K562 (cell line): ENCODE data around the gene PSORS1C1. TPM values are rescaled to one million over a fixed set of nuclear protein-coding genes. Genes with fewer than 3 reads are reported as not detected.

Experiments
- ATAC-seq: fragments of 200-7000 bp; cut with Tn5 transposase; 3 replicates; pipeline ENCODE4 v1.9.1; 2020; ENCODE audit warnings: moderate library complexity
- BruUV-seq: library from RNA; stranded (reverse); fragments of 400-500 nt; replicated peaks from 2 replicates; lab custom pipeline; 2021; lab: Mats Ljungman, UMichigan
- CTCF ChIA-PET: fragments of 300-600 bp; formaldehyde crosslinking; extraction: SDS; loops from one replicate; lab custom pipeline; 2021; ENCODE audit warnings: low intra/inter-chr PET ratio; lab: Yijun Ruan, JAX
- POLR2A ChIA-PET: fragments of 300-600, 350-650 bp; sonication (Branson Sonifier 250); formaldehyde crosslinking; extraction: SDS; loops from one replicate; lab custom pipeline; 2021; ENCODE audit warnings: antibody characterized with exemption, inconsistent platforms; lab: Yijun Ruan, JAX
- DNase-seq, 4 experiments: peaks; one replicate each; pipeline versions ENCODE4 v3.0.0 to v3.0.0-alpha.2; 2011 to 2018; ENCODE audit warnings: low spot score in 3 of 4, mixed read lengths in 3 of 4; ENCODE audit errors: extremely low read depth in 1 of 4
- FAIRE-seq: peaks from 2 replicates; lab custom pipeline; 2011; peaks lifted over from hg19 to GRCh38; lab: Jason Lieb, UNC
- H2AFZ ChIP-seq: 2 replicates; pipeline ENCODE4 v1.6.0; 2011; ENCODE audit warnings: low read depth, low read length, control low read depth, inconsistent platforms
- H3K27ac ChIP-seq: fragments of 200-600 bp; 3 replicates; pipeline ENCODE4 v1.8.0; 2011; ENCODE audit warnings: low read depth, mild to moderate bottlenecking, control low read depth, inconsistent platforms, low read length, moderate library complexity, mixed read lengths; ENCODE audit errors: extremely low read depth
- H3K27me3 ChIP-seq, 2 experiments: fragments of 300-600 bp in 1 of 2; 2 replicates in 1 of 2; 3 replicates in 1 of 2; pipeline versions ENCODE4 v1.6.0 to v1.8.0; 2011; ENCODE audit warnings: inconsistent platforms in 2 of 2, low read length in 2 of 2, mild to moderate bottlenecking in 1 of 2, mixed read lengths in 1 of 2, moderate library complexity in 1 of 2; ENCODE audit not compliant: control insufficient read depth in 2 of 2, insufficient read depth in 2 of 2
- H3K36me3 ChIP-seq: fragments of 300-600 bp; 3 replicates; pipeline ENCODE4 v1.8.0; 2011; ENCODE audit warnings: mild to moderate bottlenecking, low read length, inconsistent platforms; ENCODE audit not compliant: control insufficient read depth, insufficient read depth
- H3K4me1 ChIP-seq, 2 experiments: fragments of 200-600 bp in 1 of 2; replicated peaks in 1 of 2; 2 replicates in 1 of 2; 3 replicates in 1 of 2; pipeline versions ENCODE4 v1.5.1 to v1.8.0; 2011; ENCODE audit warnings: inconsistent platforms in 2 of 2, low read length in 2 of 2, mild to moderate bottlenecking in 1 of 2, mixed read lengths in 1 of 2, moderate library complexity in 1 of 2; ENCODE audit not compliant: control insufficient read depth in 2 of 2, insufficient read depth in 2 of 2
- H3K4me2 ChIP-seq: 2 replicates; pipeline ENCODE4 v1.6.1; 2011; ENCODE audit warnings: low read length, control low read depth, inconsistent platforms, mixed read lengths; ENCODE audit not compliant: insufficient read depth
- H3K4me3 ChIP-seq: fragments of 200-600 bp; sonication (generic), shearing (Covaris generic); 2 replicates; pipeline ENCODE4 v1.5.1; 2016; ENCODE audit warnings: control low read depth, inconsistent platforms
- H3K79me2 ChIP-seq: fragments of 200-600 bp; 3 replicates; pipeline ENCODE4 v1.8.0; 2011; ENCODE audit warnings: low read length, inconsistent platforms; ENCODE audit not compliant: control insufficient read depth, insufficient read depth
- H3K9ac ChIP-seq, 2 experiments: 2 replicates each; pipeline versions ENCODE4 v1.6.0 to v1.6.1; 2011; ENCODE audit warnings: low read depth in 2 of 2, low read length in 2 of 2, control low read depth in 1 of 2, inconsistent platforms in 1 of 2, mild to moderate bottlenecking in 1 of 2, mixed read lengths in 1 of 2; ENCODE audit not compliant: insufficient read depth in 1 of 2
- H3K9me1 ChIP-seq: one replicate; pipeline ENCODE4 v1.6.0; 2011; ENCODE audit warnings: inconsistent platforms, mild to moderate bottlenecking, low read length, moderate library complexity; ENCODE audit not compliant: control insufficient read depth, insufficient read depth
- H3K9me3 ChIP-seq: replicated peaks from 2 replicates; pipeline ENCODE4 v1.5.1; 2011; ENCODE audit warnings: low read depth, low read length, inconsistent platforms; ENCODE audit not compliant: control insufficient read depth, insufficient read depth
- H4K20me1 ChIP-seq: replicated peaks from 2 replicates; pipeline ENCODE4 v1.6.1; 2011; ENCODE audit warnings: low read length, inconsistent platforms, mixed read lengths; ENCODE audit not compliant: control insufficient read depth, insufficient read depth
- CBFB ChIP-seq: sonication (generic); formaldehyde crosslinking; IDR thresholded peaks from 2 replicates; pipeline ENCODE4 v1.4.0; 2020; ENCODE audit warnings: mild to moderate bottlenecking, missing genetic modification reagents
- CREM ChIP-seq: IDR thresholded peaks from 2 replicates; pipeline ENCODE4 v1.6.1; 2014; ENCODE audit warnings: antibody characterized with exemption, low read depth
- E2F4 ChIP-seq: sonication (generic); formaldehyde crosslinking; IDR thresholded peaks from 2 replicates; pipeline ENCODE4 v1.8.0; 2022; ENCODE audit warnings: mild to moderate bottlenecking, low read depth, missing genetic modification reagents
- ESRRA ChIP-seq: fragments of 450-650 bp; IDR thresholded peaks from 2 replicates; pipeline ENCODE4 v1.6.1; 2014; ENCODE audit warnings: low read depth, mild to moderate bottlenecking, moderate library complexity, borderline replicate concordance
- HDAC2 ChIP-seq: fragments of 450-650 bp; IDR thresholded peaks from 2 replicates; pipeline ENCODE4 v1.6.1; 2016; ENCODE audit warnings: mild to moderate bottlenecking
- JUN ChIP-seq, 2 experiments: sonication (generic) in 1 of 2; formaldehyde crosslinking in 1 of 2; IDR thresholded peaks; 2 replicates each; pipeline versions ENCODE4 v1.6.1 to v1.8.0; 2012 to 2022; ENCODE audit warnings: borderline replicate concordance in 2 of 2, mild to moderate bottlenecking in 2 of 2, improper control_type of control experiment in 1 of 2, low read depth in 1 of 2, low read length in 1 of 2, missing genetic modification reagents in 1 of 2
- KLF13 ChIP-seq: fragments of 450-650 bp; IDR thresholded peaks from 2 replicates; pipeline ENCODE4 v1.6.1; 2016; ENCODE audit warnings: missing genetic modification characterization, low read depth, mild to moderate bottlenecking, missing compliant biosample characterization, moderate library complexity, borderline replicate concordance
- MEF2D ChIP-seq: conservative IDR thresholded peaks from 2 replicates; pipeline ENCODE4 v1.6.1; 2016; ENCODE audit warnings: low read depth, missing genetic modification characterization, missing compliant biosample characterization
- NUFIP1 ChIP-seq: fragments of 450-650 bp; IDR thresholded peaks from 2 replicates; pipeline ENCODE4 v1.6.1; 2018; ENCODE audit not compliant: partially characterized antibody
- PHF20 ChIP-seq: fragments of 450-650 bp; IDR thresholded peaks from 2 replicates; pipeline ENCODE4 v1.6.1; 2018; ENCODE audit not compliant: partially characterized antibody
- RBM25 ChIP-seq: fragments of 200-400 bp; formaldehyde crosslinking; IDR thresholded peaks from 2 replicates; pipeline ENCODE4 v1.6.1; 2018; ENCODE audit warnings: low read length, low read depth, moderate library complexity; ENCODE audit not compliant: severe bottlenecking
- SMARCA5 ChIP-seq: fragments of 450-650 bp; IDR thresholded peaks from 2 replicates; pipeline ENCODE4 v1.6.1; 2016
- SMARCB1 ChIP-seq: IDR thresholded peaks from 2 replicates; pipeline ENCODE4 v1.6.1; 2011; ENCODE audit warnings: improper control_type of control experiment, low read depth; ENCODE audit not compliant: insufficient read length
- ZEB2 ChIP-seq: fragments of 450-650 bp; IDR thresholded peaks from 2 replicates; pipeline ENCODE4 v1.6.1; 2016
- ZHX1 ChIP-seq: fragments of 150-350 bp; conservative IDR thresholded peaks from 2 replicates; pipeline ENCODE4 v1.6.1; 2014; ENCODE audit warnings: low read length
- ZNF57 ChIP-seq: fragments of 450-650 bp; formaldehyde crosslinking; IDR thresholded peaks from 2 replicates; pipeline ENCODE4 v1.4.0; 2020; ENCODE audit warnings: mild to moderate bottlenecking, moderate library complexity
- ZNF583 ChIP-seq: fragments of 250-450 bp; sonication (Bioruptor Pico); IDR thresholded peaks from 2 replicates; pipeline ENCODE4 v1.4.0; 2020
- ZNF589 ChIP-seq: fragments of 200-800 bp; sonication (Bioruptor generic); IDR thresholded peaks from 2 replicates; pipeline ENCODE4 v1.6.1; 2016; ENCODE audit warnings: low read depth, missing genetic modification characterization, missing compliant biosample characterization
- WGBS: fragments of 100-300 bp; shearing (Covaris generic); methylation state at CpG from one replicate; pipeline ENCODE4 v1.1.6; 2016; ENCODE audit warnings: low coverage, mixed read lengths; ENCODE audit not compliant: insufficient coverage; ENCODE audit errors: missing lambda C conversion rate; 5-methylcytosine and 5-hydroxymethylcytosine counted together
- in situ Hi-C: fragments of 300-500 bp; cut with MboI; formaldehyde crosslinking; loops from 4 replicates; pipeline ENCODE4 v1.15.0; 2018; ENCODE audit warnings: inconsistent platforms, mixed read lengths
- intact Hi-C: fragments of 100-400 bp; cut with micrococcal nuclease; formaldehyde crosslinking; loops from 2 replicates; pipeline ENCODE4 v1.14.2; 2022
- polyA plus RNA-seq, 8 experiments: library from polyadenylated mRNA; depleted of rRNA in 4 of 8; stranded (reverse) in 5 of 8; unstranded in 3 of 8; fragments of >200 nt; fragmentation: Nextera tagmentation in 2 of 8; fragmentation: Illumina TruSeq in 1 of 8; extraction: Ambion mirVana in 2 of 8; extraction: Trizol in 1 of 8; gene quantifications; 2 replicates each; pipeline versions ENCODE4 v1.2.1 to v1.2.3, GENCODE V29; 2011 to 2014; ENCODE audit warnings: inconsistent platforms in 1 of 8, missing spikeins in 1 of 8
- total RNA-seq, 7 experiments: library from RNA; depleted of rRNA in 6 of 7; stranded (reverse); fragments of >200 nt in 6 of 7; fragmentation: Illumina TruSeq in 2 of 7; extraction: Trizol in 2 of 7; gene quantifications; 2 replicates each; pipeline versions ENCODE4 v1.2.1 to v1.2.3, GENCODE V29; 2011 to 2021; ENCODE audit warnings: low replicate concordance in 1 of 7

The PSORS1C1 gene
- total and polyA plus RNA-seq, 9 of the 15 experiments (the other 6 are each of a cell fraction or from before 2014, with no cell fraction given), result 0.11 TPM; not detected in 8

- Histone ChIP-seq H2AFZ (no peak overlapping the region), H3K9ac (no peak overlapping the region), H3K9me3 (no peaks in the 10 kb centered on the region), H3K36me3 (no peaks in the 10 kb centered on the region), H3K27me3 (peaks cover 0 to 16% of the 10 kb centered on the region in 2 experiments; a peak in 2 of 5 replicates), H3K4me3 (no peak overlapping the region), H3K4me2 (no peak overlapping the region), H3K27ac (no peak overlapping the region), H4K20me1 (no peaks in the 10 kb centered on the region), H3K79me2 (no peaks in the 10 kb centered on the region), H3K9me1 (no peaks in the 10 kb centered on the region), H3K4me1 (peaks cover 0 to 4% of the 10 kb centered on the region in 2 experiments; a peak in 4 of 5 replicates)
- ChIA-PET CTCF (no interaction called here), POLR2A (interaction anchor here (0.6 to 1.5 kb wide), 4 partner anchors 12 to 434 kb away, joined by 3 read pairs; no protein-coding TSS in a partner anchor)
- no TSS peak for BruUV-seq
- FAIRE-seq, result no peak
- in situ Hi-C loops, result no loop called here
- 13% methylated on average over 2 of the region's 2 CpGs for whole genome bisulfite sequencing
- DNase-seq, result no peak
- ATAC-seq, result no peak
- intact Hi-C loops, result no loop called here
- TF ChIP-seq CBFB (CRISPR knock-in tag) (no peak), CREM (no peak), ZNF583 (no peak), JUN (IDR thresholded peaks at IDR 0.05; ENCODE audit: borderline replicate concordance, low read depth, low read length) (no peak), JUN (CRISPR knock-in tag; IDR thresholded peaks at IDR 0.05; ENCODE audit: borderline replicate concordance) (no peak), ZNF589 (CRISPR knock-in tag) (no peak), ESRRA (0 out of 2 replicates have a peak, but pooled peaks have one; percentile 15), ZNF57 (CRISPR knock-in tag) (no peak), RBM25 (peak; percentile 95), HDAC2 (peak; percentile 53; the same call in 1 of the 2 replicates), ZEB2 (no peak), SMARCB1 (no peak), SMARCA5 (peak; percentile 90), NUFIP1 (no peak), ZHX1 (no peak), E2F4 (no peak), MEF2D (no peak), PHF20 (peak; percentile 23), KLF13 (tag) (no peak)
Observed at GRCh38 chr6:31092238-31092637, 22.4 kb upstream of the PSORS1C1 start.
